H9 (cell line): ENCODE measurements around the gene TK2. TPM values are rescaled to one million over a fixed set of nuclear protein-coding genes. Genes with fewer than 3 reads are reported as not detected.

Experiments
- DNase-seq: peaks from one replicate; pipeline ENCODE4 v3.0.0-alpha.2; 2017
- H2AFZ ChIP-seq: one replicate; pipeline ENCODE4 v1.6.1; 2013; ENCODE audit warnings: mild to moderate bottlenecking, low read length, control low read depth, moderate library complexity
- H2AK5ac ChIP-seq: 2 replicates; pipeline ENCODE4 v1.6.1; 2013; ENCODE audit warnings: low read length, control low read depth, mixed read lengths; ENCODE audit not compliant: insufficient read length
- H2BK120ac ChIP-seq: one replicate; pipeline ENCODE4 v1.6.1; 2013; ENCODE audit warnings: low read depth, mild to moderate bottlenecking, low read length, control low read depth, inconsistent platforms; ENCODE audit not compliant: poor library complexity, severe bottlenecking
- H2BK12ac ChIP-seq: 2 replicates; pipeline ENCODE4 v1.6.1; 2013; ENCODE audit warnings: low read length, control low read depth, mixed read lengths, low read depth; ENCODE audit not compliant: insufficient read length
- H2BK15ac ChIP-seq: 2 replicates; pipeline ENCODE4 v1.6.1; 2013; ENCODE audit warnings: low read depth, low read length, control low read depth
- H2BK20ac ChIP-seq: one replicate; pipeline ENCODE4 v1.6.1; 2013; ENCODE audit warnings: low read depth, mild to moderate bottlenecking, low read length, control low read depth, inconsistent platforms; ENCODE audit not compliant: poor library complexity, severe bottlenecking
- H2BK5ac ChIP-seq: 2 replicates; pipeline ENCODE4 v1.6.1; 2013; ENCODE audit warnings: low read length, control low read depth, mixed read lengths; ENCODE audit not compliant: insufficient read length
- H3K14ac ChIP-seq: 2 replicates; pipeline ENCODE4 v1.6.1; 2013; ENCODE audit warnings: low read length, control low read depth; ENCODE audit not compliant: insufficient read depth
- H3K18ac ChIP-seq: 2 replicates; pipeline ENCODE4 v1.6.1; 2013; ENCODE audit warnings: low read depth, mild to moderate bottlenecking, mixed read lengths, low read length, control low read depth; ENCODE audit not compliant: insufficient read length
- H3K23ac ChIP-seq: 2 replicates; pipeline ENCODE4 v1.6.1; 2013; ENCODE audit warnings: low read length, control low read depth, mixed read lengths, low read depth; ENCODE audit not compliant: insufficient read length
- H3K23me2 ChIP-seq: 2 replicates; pipeline ENCODE4 v1.6.1; 2013; ENCODE audit warnings: low read depth, mild to moderate bottlenecking, mixed read lengths, low read length, control low read depth; ENCODE audit not compliant: insufficient read length, poor library complexity, severe bottlenecking
- H3K27ac ChIP-seq: 2 replicates; pipeline ENCODE4 v1.5.1; 2013; ENCODE audit warnings: low read length, control low read depth, mixed read lengths, low read depth; ENCODE audit not compliant: insufficient read length
- H3K27me3 ChIP-seq: 2 replicates; pipeline ENCODE4 v1.6.1; 2013; ENCODE audit warnings: low read length, control low read depth, inconsistent platforms; ENCODE audit not compliant: insufficient read depth
- H3K4ac ChIP-seq: 2 replicates; pipeline ENCODE4 v1.6.1; 2013; ENCODE audit warnings: low read depth, mild to moderate bottlenecking, control low read depth, inconsistent platforms, low read length, moderate library complexity
- H3K4me1 ChIP-seq: 2 replicates; pipeline ENCODE4 v1.6.1; 2013; ENCODE audit warnings: low read length, control low read depth, inconsistent platforms; ENCODE audit not compliant: insufficient read depth
- H3K4me2 ChIP-seq: 2 replicates; pipeline ENCODE4 v1.6.1; 2013; ENCODE audit warnings: low read length, control low read depth, mixed read lengths; ENCODE audit not compliant: insufficient read length, insufficient read depth
- H3K56ac ChIP-seq: 2 replicates; pipeline ENCODE4 v1.6.1; 2013; ENCODE audit warnings: low read depth, mild to moderate bottlenecking, mixed read lengths, low read length, control low read depth; ENCODE audit not compliant: insufficient read length
- H3K79me1 ChIP-seq: 2 replicates; pipeline ENCODE4 v1.6.1; 2013; ENCODE audit warnings: low read depth, mild to moderate bottlenecking, moderate library complexity, low read length, control low read depth, inconsistent platforms; ENCODE audit not compliant: insufficient read depth, poor library complexity, severe bottlenecking
- H3K79me2 ChIP-seq: 2 replicates; pipeline ENCODE4 v1.6.1; 2013; ENCODE audit warnings: low read length, control low read depth, inconsistent platforms; ENCODE audit not compliant: insufficient read depth
- H3K9ac ChIP-seq: 2 replicates; pipeline ENCODE4 v1.6.1; 2013; ENCODE audit warnings: low read length, control low read depth, mixed read lengths; ENCODE audit not compliant: insufficient read length; ENCODE audit errors: extremely low read depth
- H3K9me3 ChIP-seq: one replicate; pipeline ENCODE4 v1.6.1; 2013; ENCODE audit warnings: low read depth, low read length, inconsistent platforms; ENCODE audit not compliant: control insufficient read depth
- H3T11ph ChIP-seq: one replicate; pipeline ENCODE4 v1.6.1; 2013; ENCODE audit warnings: mild to moderate bottlenecking, low read length, control low read depth, inconsistent platforms
- H4K20me1 ChIP-seq: one replicate; pipeline ENCODE4 v1.6.1; 2013; ENCODE audit not compliant: control insufficient read depth, insufficient read length, insufficient read depth
- H4K5ac ChIP-seq: 2 replicates; pipeline ENCODE4 v1.6.1; 2013; ENCODE audit warnings: low read depth, mild to moderate bottlenecking, mixed read lengths, low read length, control low read depth; ENCODE audit not compliant: insufficient read length
- H4K8ac ChIP-seq: replicated peaks from 2 replicates; pipeline ENCODE4 v1.6.1; 2013; ENCODE audit warnings: low read length, control low read depth, mixed read lengths, low read depth; ENCODE audit not compliant: insufficient read length
- H4K91ac ChIP-seq: 2 replicates; pipeline ENCODE4 v1.6.1; 2013; ENCODE audit warnings: low read depth, mild to moderate bottlenecking, moderate library complexity, mixed read lengths, low read length, control low read depth; ENCODE audit not compliant: insufficient read length
- H3K27ac Mint-ChIP-seq, 3 experiments: 2 replicates in 2 of 3; 3 replicates in 1 of 3; pipeline ENCODE4 v1.8.0; 2020 to 2021; ENCODE audit warnings: mixed read lengths in 3 of 3, mild to moderate bottlenecking in 1 of 3, moderate library complexity in 1 of 3
- H3K27me3 Mint-ChIP-seq: 2 replicates; pipeline ENCODE4 v1.8.0; 2021; ENCODE audit warnings: low read depth, mild to moderate bottlenecking, moderate library complexity, mixed read lengths
- H3K36me3 Mint-ChIP-seq, 3 experiments: 2 replicates in 2 of 3; 3 replicates in 1 of 3; pipeline ENCODE4 v1.8.0; 2020 to 2021; ENCODE audit warnings: low read depth in 3 of 3, mixed read lengths in 3 of 3; ENCODE audit not compliant: insufficient read depth in 1 of 3
- H3K4me1 Mint-ChIP-seq, 2 experiments: 2 replicates each; pipeline ENCODE4 v1.8.0; 2020; ENCODE audit warnings: mixed read lengths in 2 of 2
- H3K4me3 Mint-ChIP-seq, 2 experiments: 2 replicates in 1 of 2; 3 replicates in 1 of 2; pipeline ENCODE4 v1.8.0; 2020 to 2021; ENCODE audit warnings: mild to moderate bottlenecking in 2 of 2, mixed read lengths in 2 of 2, moderate library complexity in 1 of 2
- H3K9me3 Mint-ChIP-seq, 2 experiments: 2 replicates in 1 of 2; 3 replicates in 1 of 2; pipeline ENCODE4 v1.8.0; 2020; ENCODE audit warnings: mild to moderate bottlenecking in 2 of 2, mixed read lengths in 2 of 2, moderate library complexity in 1 of 2
- WGBS: extraction: QIAGEN DNeasy Blood & Tissue Kit; methylation state at CpG from one replicate; pipeline ENCODE4 v1.1.7; 2013; ENCODE audit warnings: missing lambda C conversion rate, low lambda C conversion rate, mixed read lengths; ENCODE audit not compliant: insufficient read length; ENCODE audit errors: extremely low coverage; 5-methylcytosine and 5-hydroxymethylcytosine counted together
- total RNA-seq: library from RNA; stranded (reverse); gene quantifications from 2 replicates; pipeline ENCODE4 v1.2.1, GENCODE V29; 2021
- TF ChIP-seq, protein P1 (sequence below): fragments of 200-600 bp; sonication (generic); conservative IDR thresholded peaks from 3 replicates; pipeline ENCODE4 v1.8.0; 2021; ENCODE audit warnings: antibody characterized with exemption, mild to moderate bottlenecking

The TK2 gene
- total RNA-seq, 1 experiment from 2014 or later = 5.2 TPM

DNA sequence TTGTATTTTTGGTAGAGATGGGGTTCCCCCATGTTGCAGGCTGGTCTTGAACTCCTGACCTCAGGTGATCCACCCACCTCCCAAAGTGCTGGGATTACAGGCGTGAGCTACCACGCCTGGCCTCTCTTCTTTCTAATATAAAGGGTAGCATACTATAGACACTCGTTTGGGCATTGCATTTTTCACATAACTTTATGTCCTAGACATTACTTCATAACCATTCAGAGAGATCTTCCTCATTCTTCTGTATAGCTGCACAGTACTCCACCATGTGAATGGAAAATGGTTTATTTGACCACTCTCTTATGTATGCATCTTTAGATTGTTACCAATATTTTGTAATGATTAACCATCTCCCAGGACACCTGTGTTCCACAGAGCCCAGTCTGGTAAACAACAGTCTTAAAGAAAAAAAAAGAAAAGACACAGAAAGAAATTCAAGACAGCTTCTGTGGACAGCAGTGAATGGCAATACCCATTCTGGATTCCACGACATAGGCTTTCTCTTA is 42.1 kb downstream of the TK2 start:
- Histone ChIP-seq H3K9ac (no peak overlapping the region), H3K27ac (no peak overlapping the region), H3K79me1 (no peaks in the 10 kb centered on the region), H2BK15ac (no peak overlapping the region), H3K4ac (no peak overlapping the region), H4K91ac (no peak overlapping the region), H3K23me2 (no peaks in the 10 kb centered on the region), H3K14ac (no peak overlapping the region), H2BK5ac (no peak overlapping the region), H3K27me3 (no peaks in the 10 kb centered on the region), H3K56ac (no peak overlapping the region), H3K23ac (no peak overlapping the region), H2BK20ac (no peak overlapping the region), H2BK120ac (no peak overlapping the region), H2AK5ac (no peak overlapping the region), H3K4me2 (no peak overlapping the region), H4K8ac (no peak overlapping the region), H2BK12ac (no peak overlapping the region), H4K5ac (no peak overlapping the region), H3K4me1 (peaks cover 1% of the 10 kb centered on the region; the same call in 1 of the 2 replicates), H3T11ph (no peak overlapping the region), H3K18ac (no peak overlapping the region), H4K20me1 (no peaks in the 10 kb centered on the region), H3K79me2 (no peaks in the 10 kb centered on the region), H2AFZ (no peak overlapping the region), H3K9me3 (no peaks in the 10 kb centered on the region)
- peaks cover 6% of the 10 kb centered on the region; the same call in 1 of the 2 replicates for H3K27me3 Mint-ChIP-seq
- 0 out of 7 replicates have a peak, but pooled peaks cover 0 to under 1% (median 0%) of the 10 kb centered on the region in 3 experiments for H3K36me3 Mint-ChIP-seq
- H3K9me3 Mint-ChIP-seq = no peaks in the 10 kb centered on the region
- peaks cover 21 to 27% of the 10 kb centered on the region in 2 experiments for H3K4me1 Mint-ChIP-seq
- no peak overlapping the region for H3K4me3 Mint-ChIP-seq
- TF ChIP-seq, protein P1, sequence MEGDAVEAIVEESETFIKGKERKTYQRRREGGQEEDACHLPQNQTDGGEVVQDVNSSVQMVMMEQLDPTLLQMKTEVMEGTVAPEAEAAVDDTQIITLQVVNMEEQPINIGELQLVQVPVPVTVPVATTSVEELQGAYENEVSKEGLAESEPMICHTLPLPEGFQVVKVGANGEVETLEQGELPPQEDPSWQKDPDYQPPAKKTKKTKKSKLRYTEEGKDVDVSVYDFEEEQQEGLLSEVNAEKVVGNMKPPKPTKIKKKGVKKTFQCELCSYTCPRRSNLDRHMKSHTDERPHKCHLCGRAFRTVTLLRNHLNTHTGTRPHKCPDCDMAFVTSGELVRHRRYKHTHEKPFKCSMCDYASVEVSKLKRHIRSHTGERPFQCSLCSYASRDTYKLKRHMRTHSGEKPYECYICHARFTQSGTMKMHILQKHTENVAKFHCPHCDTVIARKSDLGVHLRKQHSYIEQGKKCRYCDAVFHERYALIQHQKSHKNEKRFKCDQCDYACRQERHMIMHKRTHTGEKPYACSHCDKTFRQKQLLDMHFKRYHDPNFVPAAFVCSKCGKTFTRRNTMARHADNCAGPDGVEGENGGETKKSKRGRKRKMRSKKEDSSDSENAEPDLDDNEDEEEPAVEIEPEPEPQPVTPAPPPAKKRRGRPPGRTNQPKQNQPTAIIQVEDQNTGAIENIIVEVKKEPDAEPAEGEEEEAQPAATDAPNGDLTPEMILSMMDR = no peak
- no peak for DNase-seq
- H3K27ac Mint-ChIP-seq = no peak overlapping the region
- no CpG with 5 or more reads among the region's 4 CpGs for WGBS
